Spleen (tissue), 7 donors: ENCODE data around the gene OR51I1.

ENCODE experiments used
- CTCF ChIP-seq, 11 experiments: fragments of 200-600 bp in 7 of 11; fragments of 450-650 bp in 4 of 11; sonication (generic) in 4 of 11; IDR thresholded peaks in 8 of 11; conservative IDR thresholded peaks in 3 of 11; 1 replicate in 7 of 11; 2 replicates in 4 of 11; pipeline versions ENCODE4 v1.4.0 to v1.8.0; 2016 to 2021; ENCODE audit warnings: antibody characterized with exemption in 11 of 11, inconsistent platforms in 4 of 11, mild to moderate bottlenecking in 1 of 11
- POLR2A ChIP-seq, 3 donors: fragments of 450-650 bp; IDR thresholded peaks; one replicate each; pipeline ENCODE4 v1.5.1; 2017; ENCODE audit warnings: antibody characterized with exemption in 3 of 3, mild to moderate bottlenecking in 1 of 3
- POLR2AphosphoS5 ChIP-seq, 3 donors: sonication (generic); formaldehyde crosslinking; IDR thresholded peaks; one replicate each; pipeline ENCODE4 v1.5.1; 2017; ENCODE audit warnings: antibody characterized with exemption in 3 of 3
- donor health status: DM: no; HTN: no; CAD: no; lungs with moderate emphysema.
- donor health status: DM: no; HTN: no; CAD: no.
- donor health status: DM: no; HTN: no; CAD: no.

- no peak for TF ChIP-seq CTCF (IDR thresholded peaks at IDR 0.05 in 8 of 11, conservative IDR thresholded peaks at IDR 0.05 in 3 of 11)
- no peak for TF ChIP-seq POLR2A (IDR thresholded peaks at IDR 0.05)
- TF ChIP-seq POLR2AphosphoS5 (IDR thresholded peaks at IDR 0.05): no peak
These were observed 47.1 kb upstream of the OR51I1 start, which contains the start of gene OR52D1 for GRCh38 chr11:5488385-5488784.
